Uterus (tissue), 4 donors: Measurements from ENCODE around the gene AGTR1. TPM values are rescaled to one million over a fixed set of nuclear protein-coding genes. Genes with fewer than 3 reads are reported as not detected.

Experiments
- DNase-seq, 2 donors: peaks; one replicate each; pipeline ENCODE4 v3.0.0-alpha.2; 2019 to 2020
- H3K27ac ChIP-seq, 2 donors: fragments of 200-600 bp; sonication (generic); 1 replicate in 1 of 2; 2 replicates in 1 of 2; pipeline ENCODE4 v1.5.1; 2016 to 2018
- H3K27me3 ChIP-seq, 2 donors: fragments of 200-600 bp; sonication (generic); one replicate each; pipeline ENCODE4 v1.5.1; 2018 to 2019; ENCODE audit warnings: control low read depth in 1 of 2
- H3K36me3 ChIP-seq, 2 donors: fragments of 200-600 bp; sonication (generic); one replicate each; pipeline ENCODE4 v1.5.1; 2019; ENCODE audit warnings: control low read depth in 1 of 2
- H3K4me1 ChIP-seq, 2 donors: fragments of 200-600 bp; sonication (generic); one replicate each; pipeline ENCODE4 v1.5.1; 2018 to 2019; ENCODE audit warnings: control low read depth in 1 of 2
- H3K4me3 ChIP-seq, 2 donors: fragments of 200-600 bp; sonication (generic); 1 replicate in 1 of 2; 2 replicates in 1 of 2; pipeline ENCODE4 v1.5.1; 2018 to 2019; ENCODE audit warnings: mild to moderate bottlenecking in 1 of 2
- H3K9me3 ChIP-seq, 2 donors: fragments of 200-600 bp; sonication (generic); one replicate each; pipeline ENCODE4 v1.5.1; 2019; ENCODE audit warnings: control low read depth in 1 of 2
- CTCF ChIP-seq, 4 experiments: fragments of 200-600 bp in 2 of 4; fragments of 450-650 bp in 2 of 4; sonication (generic) in 2 of 4; IDR thresholded peaks; one replicate each; pipeline ENCODE4 v1.5.1; 2016 to 2019; ENCODE audit warnings: antibody characterized with exemption in 4 of 4, mild to moderate bottlenecking in 2 of 4, moderate library complexity in 1 of 4
- POLR2A ChIP-seq, 2 donors: fragments of 450-650 bp; IDR thresholded peaks; one replicate each; pipeline ENCODE4 v1.6.1; 2016; ENCODE audit warnings: antibody characterized with exemption in 2 of 2, mild to moderate bottlenecking in 1 of 2, moderate library complexity in 1 of 2
- intact Hi-C: fragments of 100-400 bp; cut with DNase I; formaldehyde crosslinking; loops from one replicate; pipeline ENCODE4 v1.15.1; 2023; ENCODE audit warnings: low total_unique reads
- small RNA-seq: library from RNA; depleted of rRNA; stranded (forward); fragments of <200 nt; gene quantifications from one replicate; pipeline ENCODE3, GENCODE V24; 2016
- total RNA-seq, 4 donors: library from RNA; depleted of rRNA in 3 of 4; stranded (reverse); fragments of >200 nt in 3 of 4; gene quantifications; one replicate each; pipeline versions ENCODE4 v1.1.0 to v1.2.4, GENCODE V29; 2014 to 2023
- donor health status: DM: yes; HTN: yes; CAD: no.

The AGTR1 gene
- total RNA-seq, 4 donors from 2014 or later = 5.4 to 41.2 (median 10.5) TPM

GRCh38 chr3:148792516-148792915, 94.8 kb downstream of the AGTR1 start:
- Histone ChIP-seq H3K27ac (no peak overlapping the region), H3K4me1 (no peaks in the 10 kb centered on the region), H3K36me3 (no peaks in the 10 kb centered on the region), H3K4me3 (no peak overlapping the region), H3K9me3 (no peaks in the 10 kb centered on the region), H3K27me3 (no peaks in the 10 kb centered on the region)
- DNase-seq = no peak
- no peak for TF ChIP-seq POLR2A (IDR thresholded peaks at IDR 0.05)
- no peak for TF ChIP-seq CTCF (IDR thresholded peaks at IDR 0.05)
- intact Hi-C loops = no loop called here

Small RNAs within 50 kb of the gene (small RNA-seq; reads per million reads assigned to genes)
- gene RPL38P1 = not detected

Other genes with a start within 250 kb of the AGTR1 start
- not detected for gene CPB1, start 129.9 kb downstream of the AGTR1 start, total RNA-seq
- gene CPA3, start 167.4 kb downstream of the AGTR1 start, total RNA-seq = 10 to 100 TPM in 1 of 4 donors, 1 to 10 TPM in 3; 2.4 to 36.6 (median 6.0) TPM